ENCODE data around the gene ADK. TPM values are rescaled to one million over a fixed set of nuclear protein-coding genes. Genes with fewer than 3 reads are reported as not detected.

Gene ADK
- total and polyA plus RNA-seq, 7 donors = 17.8 to 32.3 (median 23.6) TPM

- ATAC-seq (no peak), DNase-seq (no peak)
- Histone ChIP-seq H3K27me3 (ENCODE audit: insufficient read depth in 3 of 3, low read length in 2 of 3) (no peaks in the 10 kb centered on the region), H3K9me3 (no peaks in the 10 kb centered on the region), H3K27ac (no peak overlapping the region), H3K36me3 (ENCODE audit: insufficient read depth in 1 of 2, low read depth in 1 of 2) (no peaks in the 10 kb centered on the region), H3K4me1 (no peaks in the 10 kb centered on the region), H3K4me3 (no peak overlapping the region)
- no peak for TF ChIP-seq CTCF (IDR thresholded peaks at IDR 0.05)
- intact Hi-C loops (cut with DNase I) = no loop called here
These were observed 104.2 kb downstream of the ADK start for GRCh38 chr10:74255214-74255613.

DNA sequence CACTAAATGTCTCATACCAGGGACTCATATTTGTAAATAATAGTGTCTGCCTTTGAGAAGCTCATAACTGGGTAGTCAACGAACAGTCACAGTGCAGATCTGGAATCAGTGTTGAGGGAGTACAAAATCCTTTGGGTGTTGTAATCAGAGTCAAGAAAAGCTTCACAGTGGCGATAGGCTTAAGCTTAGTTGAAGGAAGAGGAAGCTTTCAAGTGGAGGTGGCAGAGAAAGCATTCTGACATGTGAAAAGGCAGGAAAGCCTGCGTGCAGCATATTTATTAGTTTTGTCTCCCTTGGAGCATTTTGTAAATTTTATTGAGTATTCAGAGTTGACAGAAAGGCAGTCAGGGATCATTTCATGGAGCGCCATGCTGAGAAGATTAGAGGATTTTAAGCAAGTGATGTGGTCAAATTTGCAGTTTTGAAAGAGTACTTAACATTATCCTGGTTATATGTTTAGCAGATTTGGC lies 104.9 kb downstream of the ADK start:
- Histone ChIP-seq H3K4me1 (no peaks in the 10 kb centered on the region), H3K4me3 (no peak overlapping the region), H3K36me3 (ENCODE audit: insufficient read depth in 1 of 2, low read depth in 1 of 2) (no peaks in the 10 kb centered on the region), H3K27ac (no peak overlapping the region), H3K9me3 (no peaks in the 10 kb centered on the region), H3K27me3 (ENCODE audit: insufficient read depth in 3 of 3, low read length in 2 of 3) (no peaks in the 10 kb centered on the region)
- 71 to 77% (median 75%) methylated on average over 4 of the region's 4 CpGs for WGBS, 3 donors
- no peak for DNase-seq
- peak in 1 of 4 donors; percentile 46 for ATAC-seq
- TF ChIP-seq CTCF (IDR thresholded peaks at IDR 0.05) = no peak
- intact Hi-C loops (cut with DNase I) = no loop called here

GRCh38 chr10:74262856-74263255 lies 111.8 kb downstream of the ADK start:
- intact Hi-C loops (cut with DNase I) = no loop called here
- ATAC-seq (no peak), DNase-seq (no peak)
- no peak for TF ChIP-seq CTCF (IDR thresholded peaks at IDR 0.05)
- no peaks in the 10 kb centered on the region for H3K36me3 ChIP-seq (ENCODE audit: insufficient read depth in 1 of 2, low read depth in 1 of 2)
- H3K27me3 ChIP-seq (ENCODE audit: insufficient read depth in 3 of 3, low read length in 2 of 3) = no peaks in the 10 kb centered on the region
- H3K4me1 ChIP-seq = no peaks in the 10 kb centered on the region
- no peak overlapping the region for H3K4me3 ChIP-seq
- 86 to 88% (median 87%) methylated on average over 2 of the region's 2 CpGs for WGBS, 3 donors
- no peaks in the 10 kb centered on the region for H3K9me3 ChIP-seq
- H3K27ac ChIP-seq = no peak overlapping the region

DNA sequence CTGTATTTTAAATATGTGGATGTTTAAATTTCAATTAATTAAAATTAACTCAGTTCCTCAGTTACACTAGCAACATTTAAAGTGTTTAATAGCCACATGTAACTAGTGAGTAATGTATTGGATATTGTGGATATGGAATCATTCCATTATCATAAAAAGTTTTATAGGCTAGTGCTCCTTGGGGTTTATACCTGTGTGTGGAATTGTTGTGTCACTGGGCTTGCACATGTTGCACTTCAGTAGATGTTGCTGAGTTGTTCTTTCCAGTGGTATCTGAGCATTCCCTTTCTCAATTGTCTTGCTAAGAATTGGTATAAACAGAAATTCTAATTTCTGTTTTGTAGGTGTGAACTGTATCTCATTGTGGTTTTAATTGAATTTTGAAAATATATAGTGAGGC lies 113.0 kb downstream of the ADK start:
- DNase-seq = no peak
- Histone ChIP-seq H3K36me3 (ENCODE audit: insufficient read depth in 1 of 2, low read depth in 1 of 2) (no peaks in the 10 kb centered on the region), H3K9me3 (no peaks in the 10 kb centered on the region), H3K27me3 (ENCODE audit: insufficient read depth in 3 of 3, low read length in 2 of 3) (no peaks in the 10 kb centered on the region), H3K27ac (no peak overlapping the region), H3K4me1 (no peaks in the 10 kb centered on the region), H3K4me3 (no peak overlapping the region)
- ATAC-seq = no peak
- intact Hi-C loops (cut with DNase I) = no loop called here
- TF ChIP-seq CTCF (IDR thresholded peaks at IDR 0.05) = no peak

- ATAC-seq (no peak), DNase-seq (no peak)
- Histone ChIP-seq H3K27ac (no peak overlapping the region), H3K4me3 (no peak overlapping the region), H3K4me1 (no peaks in the 10 kb centered on the region), H3K27me3 (ENCODE audit: insufficient read depth in 3 of 3, low read length in 2 of 3) (no peaks in the 10 kb centered on the region), H3K36me3 (ENCODE audit: insufficient read depth in 1 of 2, low read depth in 1 of 2) (no peaks in the 10 kb centered on the region), H3K9me3 (no peaks in the 10 kb centered on the region)
- TF ChIP-seq CTCF (IDR thresholded peaks at IDR 0.05) = no peak
- intact Hi-C loops (cut with DNase I) = no loop called here
- WGBS, 3 donors = 90 to 96% (median 95%) methylated on average over 3 of the region's 3 CpGs
These were observed 121.3 kb downstream of the ADK start for GRCh38 chr10:74272288-74272687.
